GM12873 (cell line): Measurements from ENCODE around the gene SREK1IP1.

ENCODE experiments used
- CTCF ChIP-seq: IDR thresholded peaks from 2 replicates; pipeline ENCODE4 v1.5.1; 2012; ENCODE audit warnings: low read depth, mild to moderate bottlenecking, moderate library complexity, low read length, control low read depth; ENCODE audit not compliant: insufficient read depth; ENCODE audit errors: missing control alignments

SREK1IP1 gene

GRCh38 chr5:64768358-64769312 is at the start of gene SREK1IP1, which contains the start of gene CWC27:
Gene SREK1IP1 (minus strand): TSS chr5:64768691. CDS start chr5:64768517, 174 bp downstream.
Gene CWC27 (plus strand): TSS chr5:64768930. CDS start chr5:64769147, 217 bp downstream.
- TF ChIP-seq CTCF: peak; percentile 8

DNA sequence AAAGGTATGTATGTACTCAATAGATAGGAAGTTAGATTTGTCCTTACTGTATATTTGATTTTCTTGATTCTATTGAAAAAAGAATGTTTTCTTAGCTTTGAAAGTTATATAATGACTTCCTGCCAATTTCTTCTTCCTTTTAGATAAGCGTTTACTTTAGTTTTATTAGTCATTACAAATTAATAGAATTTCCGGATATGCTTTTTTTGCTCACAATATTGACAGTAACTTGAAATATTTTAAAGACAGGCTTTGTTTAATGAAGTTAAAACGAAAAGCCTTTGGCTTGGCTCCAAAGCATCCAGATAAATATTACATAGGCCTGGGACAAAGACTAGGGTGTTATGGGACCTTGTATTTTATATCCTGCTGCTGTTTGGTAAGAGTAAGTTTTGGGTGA is 49.8 kb upstream of the SREK1IP1 start:
- TF ChIP-seq CTCF: no peak

GRCh38 chr5:64814073-64814472 is 45.6 kb upstream of the SREK1IP1 start:
- TF ChIP-seq CTCF: no peak

DNA sequence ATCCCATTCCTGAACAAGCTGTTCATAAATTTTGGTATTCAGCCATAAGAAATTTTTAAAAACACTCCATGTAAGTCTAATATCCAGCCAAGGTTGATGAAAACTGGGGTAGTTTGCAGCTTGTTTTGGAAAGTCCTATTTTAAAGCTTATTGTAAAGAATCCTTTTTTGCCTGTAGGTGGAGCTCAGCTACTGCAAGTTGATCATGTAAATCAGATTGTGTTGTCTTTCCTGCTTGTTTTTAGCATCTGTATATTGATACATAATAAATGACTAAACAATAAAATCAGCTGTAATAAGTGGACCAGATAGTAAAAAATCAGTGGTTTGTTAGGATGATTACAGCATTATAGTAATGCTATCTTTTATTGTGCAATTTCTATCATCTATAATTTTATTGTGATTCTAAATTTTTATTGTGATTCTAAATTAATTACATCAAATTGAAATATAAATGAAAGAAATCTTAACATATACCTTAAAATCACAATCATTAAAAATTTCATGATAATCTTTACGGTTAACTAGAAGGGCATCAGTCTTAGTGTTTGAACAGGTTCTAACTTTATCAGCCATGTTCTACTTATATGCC is 42.7 kb upstream of the SREK1IP1 start:
- TF ChIP-seq CTCF: peak; percentile 65

- TF ChIP-seq CTCF: no peak
These were observed 39.0 kb upstream of the SREK1IP1 start for GRCh38 chr5:64807520-64807919.

DNA sequence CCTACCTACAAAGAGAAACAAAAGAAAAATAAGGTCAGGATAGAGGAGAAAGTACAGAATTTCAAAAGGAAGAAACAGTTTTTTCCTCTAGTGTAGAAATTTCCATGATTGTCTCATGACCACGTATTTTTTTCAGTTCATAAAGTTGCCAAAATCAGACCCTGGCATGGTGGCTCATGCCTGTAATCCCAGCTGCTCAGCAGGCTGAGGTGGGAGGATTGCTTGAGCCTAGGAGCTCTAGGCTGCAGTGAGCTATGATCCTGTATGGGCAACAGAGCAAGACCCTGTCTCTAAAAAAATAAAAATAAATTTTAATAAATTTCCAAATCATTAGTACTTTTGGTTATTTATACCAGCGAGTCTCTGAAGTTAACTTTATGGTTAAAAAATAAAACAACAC is 38.0 kb upstream of the SREK1IP1 start:
- TF ChIP-seq CTCF: no peak

GRCh38 chr5:64800926-64801325 is 32.4 kb upstream of the SREK1IP1 start:
- TF ChIP-seq CTCF: no peak
